Activated T-helper 2 cell treated with anti-CD3 and anti-CD28 coated beads, Interferon-gamma antibody, Interleukin-2, Interleukin-4, amounts not matched to agents 10 μg/mL and 5 μg/mL and 100 μg/mL, durations not matched to agents 14 hours and 24 hours and 36 hours (primary cell): Measurements from ENCODE around the gene ARHGEF10L. TPM values are rescaled to one million over a fixed set of nuclear protein-coding genes. Genes with fewer than 3 reads are reported as not detected.

Source experiments
- DNase-seq: peaks from one replicate; pipeline ENCODE4 v3.0.0; 2021; ENCODE audit warnings: low spot score
- H3K27ac Mint-ChIP-seq: one replicate; pipeline ENCODE4 v1.8.0; 2021; ENCODE audit warnings: mixed read lengths
- H3K27me3 Mint-ChIP-seq: one replicate; pipeline ENCODE4 v1.8.0; 2021; ENCODE audit warnings: low read depth, mixed read lengths
- H3K36me3 Mint-ChIP-seq: one replicate; pipeline ENCODE4 v1.8.0; 2021; ENCODE audit warnings: low read depth, mixed read lengths
- H3K4me1 Mint-ChIP-seq: one replicate; pipeline ENCODE4 v1.8.0; 2021; ENCODE audit warnings: low read depth, mixed read lengths
- H3K4me3 Mint-ChIP-seq: one replicate; pipeline ENCODE4 v1.8.0; 2021; ENCODE audit warnings: low read depth, mild to moderate bottlenecking, moderate library complexity, mixed read lengths
- H3K9me3 Mint-ChIP-seq: one replicate; pipeline ENCODE4 v1.8.0; 2021; ENCODE audit warnings: mixed read lengths
- intact Hi-C: fragments of 100-400 bp; cut with micrococcal nuclease; formaldehyde crosslinking; loops from one replicate; pipeline ENCODE4 v1.15.1; 2023
- total RNA-seq: library from RNA; stranded (reverse); gene quantifications from 2 replicates; pipeline ENCODE4 v1.2.3, GENCODE V29; 2022

Gene ARHGEF10L
- total RNA-seq, 1 donor from 2014 or later, result 0.05 TPM

DNA sequence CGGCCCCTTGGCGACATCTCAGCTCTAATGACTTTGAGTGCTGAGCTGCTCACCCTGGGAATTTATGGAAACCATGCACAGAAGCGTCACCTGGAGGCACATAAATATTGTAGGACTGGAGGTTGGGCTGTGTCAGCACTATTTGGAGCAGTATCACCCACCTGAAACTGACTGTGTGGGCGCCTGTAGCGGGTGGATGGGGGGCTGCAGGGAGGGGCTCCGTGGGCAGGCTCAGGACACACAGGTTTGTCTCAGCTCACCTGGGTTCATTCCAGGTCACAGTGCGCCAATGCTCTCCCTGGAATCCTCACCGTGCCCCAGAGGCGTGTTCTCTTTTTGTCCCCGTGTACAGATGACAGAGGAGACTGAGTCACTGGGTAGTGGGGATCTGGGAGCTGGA is 140.8 kb downstream of the ARHGEF10L start:
- Mint-ChIP-seq H3K4me1 (no peaks in the 10 kb centered on the region), H3K36me3 (no peaks in the 10 kb centered on the region), H3K27me3 (no peaks in the 10 kb centered on the region), H3K9me3 (no peaks in the 10 kb centered on the region), H3K4me3 (no peak overlapping the region), H3K27ac (no peak overlapping the region)
- intact Hi-C loops, result no loop called here
- DNase-seq, result no peak

DNA sequence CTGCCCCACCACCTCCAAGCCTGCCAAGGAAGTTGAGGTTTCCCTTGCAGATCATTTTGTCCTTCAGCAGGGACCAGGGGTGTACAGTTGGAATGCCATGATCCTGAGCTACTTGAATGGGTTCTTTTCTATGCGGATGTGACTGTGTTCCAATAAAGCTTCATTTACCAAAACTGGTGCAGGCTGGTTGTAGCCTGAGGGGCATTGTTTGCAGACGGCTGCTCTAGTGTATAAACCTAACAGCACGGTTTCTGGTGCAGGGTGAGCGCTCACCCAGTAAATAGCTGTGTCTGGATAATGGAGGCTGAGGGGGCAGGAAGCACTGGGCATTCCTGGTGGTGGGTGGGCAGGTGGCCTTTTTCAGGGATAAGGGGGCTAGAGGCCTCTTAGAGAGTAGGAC is 142.9 kb downstream of the ARHGEF10L start:
- Mint-ChIP-seq H3K9me3 (no peaks in the 10 kb centered on the region), H3K4me1 (no peaks in the 10 kb centered on the region), H3K27me3 (no peaks in the 10 kb centered on the region), H3K36me3 (no peaks in the 10 kb centered on the region), H3K4me3 (no peak overlapping the region), H3K27ac (no peak overlapping the region)
- no peak for DNase-seq
- intact Hi-C loops, result no loop called here

DNA sequence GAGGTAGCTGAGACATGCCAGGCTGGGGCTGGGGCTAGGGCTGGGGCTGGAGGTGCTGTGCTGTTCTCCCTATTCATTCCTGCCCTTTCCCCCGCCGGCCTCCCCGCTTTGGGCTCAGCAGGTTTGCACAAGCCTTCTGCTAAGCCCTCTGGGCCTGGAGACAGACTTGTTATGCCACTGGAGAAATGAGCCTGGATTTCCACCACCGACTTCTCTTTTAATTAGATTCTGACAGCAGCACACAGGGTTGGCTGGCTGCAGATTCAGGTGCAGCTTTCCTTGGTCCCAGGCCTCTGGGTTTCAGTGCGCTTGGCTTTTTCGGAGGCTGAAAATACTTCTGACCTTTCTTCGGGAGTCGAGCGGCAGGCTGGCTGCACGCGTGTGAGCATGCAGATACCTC is 144.1 kb downstream of the ARHGEF10L start:
- Mint-ChIP-seq H3K4me3 (no peak overlapping the region), H3K27me3 (no peaks in the 10 kb centered on the region), H3K36me3 (no peaks in the 10 kb centered on the region), H3K27ac (no peak overlapping the region), H3K4me1 (no peaks in the 10 kb centered on the region), H3K9me3 (no peaks in the 10 kb centered on the region)
- intact Hi-C loops, result no loop called here
- no peak for DNase-seq

DNA sequence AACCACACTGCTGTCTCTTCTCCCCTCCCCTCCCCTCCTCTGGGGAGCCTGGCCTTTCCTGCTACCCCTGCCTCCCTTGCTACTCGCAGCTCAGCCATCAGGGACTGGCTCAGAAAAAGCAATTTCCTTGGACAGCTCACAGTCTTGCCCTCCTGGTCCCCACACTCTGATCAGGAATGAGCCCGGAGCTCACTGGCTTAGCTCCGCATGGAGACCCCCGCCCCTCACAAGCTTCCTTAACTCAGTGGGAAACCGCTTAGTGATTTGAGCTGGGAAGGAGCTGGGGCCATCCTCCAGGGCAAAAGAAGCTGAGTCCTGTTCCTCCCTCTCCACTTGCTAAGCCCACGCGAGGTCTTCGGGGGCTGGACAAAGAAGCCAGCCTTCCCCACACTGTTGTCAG is 145.3 kb downstream of the ARHGEF10L start:
- H3K27ac Mint-ChIP-seq, result no peak overlapping the region
- no peak overlapping the region for H3K4me3 Mint-ChIP-seq
- no peaks in the 10 kb centered on the region for H3K4me1 Mint-ChIP-seq
- H3K9me3 Mint-ChIP-seq, result peaks cover 3% of the 10 kb centered on the region
- H3K36me3 Mint-ChIP-seq, result no peaks in the 10 kb centered on the region
- no peaks in the 10 kb centered on the region for H3K27me3 Mint-ChIP-seq
- DNase-seq, result no peak
- intact Hi-C loops, result no loop called here

DNA sequence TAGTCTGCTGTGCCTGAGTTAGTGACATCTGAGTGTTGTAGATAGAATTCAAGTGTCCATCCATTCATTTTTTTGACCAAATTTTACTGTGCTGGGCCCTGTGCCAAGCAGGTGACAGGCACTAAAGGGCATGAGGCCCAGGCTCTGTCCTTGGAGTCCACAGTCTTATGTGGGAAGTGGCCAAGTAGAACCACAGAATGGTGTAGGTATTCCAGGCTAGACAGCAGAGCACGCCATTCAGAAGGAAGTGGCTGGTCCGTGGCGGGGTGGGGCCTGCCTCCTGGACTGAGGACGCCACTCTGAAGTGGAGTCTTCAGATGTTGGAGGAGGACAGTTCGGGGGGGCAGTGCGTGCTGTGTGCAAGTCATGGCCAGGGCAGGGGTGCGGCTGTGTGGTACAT is 146.8 kb downstream of the ARHGEF10L start:
- intact Hi-C loops, result no loop called here
- no peak for DNase-seq
- peaks cover 3% of the 10 kb centered on the region for H3K9me3 Mint-ChIP-seq
- H3K36me3 Mint-ChIP-seq, result no peaks in the 10 kb centered on the region
- H3K4me3 Mint-ChIP-seq, result no peak overlapping the region
- H3K27ac Mint-ChIP-seq, result no peak overlapping the region
- no peaks in the 10 kb centered on the region for H3K4me1 Mint-ChIP-seq
- no peaks in the 10 kb centered on the region for H3K27me3 Mint-ChIP-seq

DNA sequence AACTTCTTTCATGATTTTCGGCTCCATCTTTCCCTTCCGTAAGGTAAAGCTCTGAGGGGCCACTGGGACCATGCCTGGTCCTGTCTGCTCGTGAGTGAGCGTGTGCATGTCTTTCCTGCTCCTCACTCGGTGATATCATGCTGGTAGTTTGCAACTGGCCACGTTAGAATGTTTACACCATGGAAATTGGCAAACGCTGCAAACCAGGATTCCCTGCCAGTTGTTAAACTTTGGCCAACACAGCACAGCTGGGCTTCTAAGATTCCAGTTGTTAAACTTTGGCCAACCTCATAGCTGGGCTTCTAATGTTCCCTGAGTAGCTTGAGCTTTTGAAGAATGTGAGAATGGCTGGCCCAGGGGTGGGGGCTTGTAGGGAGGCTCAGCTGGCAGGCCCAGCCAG is 147.6 kb downstream of the ARHGEF10L start:
- no peak overlapping the region for H3K27ac Mint-ChIP-seq
- H3K36me3 Mint-ChIP-seq, result no peaks in the 10 kb centered on the region
- H3K27me3 Mint-ChIP-seq, result no peaks in the 10 kb centered on the region
- H3K4me3 Mint-ChIP-seq, result no peak overlapping the region
- no peaks in the 10 kb centered on the region for H3K4me1 Mint-ChIP-seq
- intact Hi-C loops, result no loop called here
- peaks cover 3% of the 10 kb centered on the region for H3K9me3 Mint-ChIP-seq
- DNase-seq, result no peak

DNA sequence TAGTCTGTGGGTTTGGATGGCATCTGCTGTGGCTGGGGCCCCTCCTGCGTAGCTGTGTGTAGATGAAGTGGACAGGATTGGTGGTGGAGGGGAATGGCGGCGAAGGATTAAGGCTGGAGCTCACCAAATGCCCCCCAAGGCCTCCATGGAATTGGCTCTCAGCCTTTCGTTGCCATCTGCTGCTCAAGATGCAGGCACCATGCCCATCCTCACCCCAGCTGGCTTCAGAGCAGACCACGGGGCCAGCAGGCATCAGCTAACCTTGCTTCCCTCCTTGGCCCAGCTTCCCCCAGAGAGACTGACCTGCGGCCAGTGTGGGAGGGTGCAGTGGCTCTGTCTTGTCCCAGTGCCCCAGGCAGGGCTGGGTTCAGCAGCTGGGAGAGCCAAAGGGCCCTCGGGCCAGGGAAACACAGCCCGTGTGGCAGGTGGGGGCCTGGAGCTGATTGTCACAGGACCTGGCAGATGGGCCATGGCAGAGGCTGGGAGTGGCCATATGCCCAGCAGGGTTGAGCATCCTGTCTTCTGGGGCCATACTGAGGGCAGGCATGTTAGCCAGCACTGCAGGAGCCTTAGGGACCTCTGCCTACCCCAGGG is 148.8 kb downstream of the ARHGEF10L start:
- peaks cover 3% of the 10 kb centered on the region for H3K9me3 Mint-ChIP-seq
- H3K27ac Mint-ChIP-seq, result no peak overlapping the region
- DNase-seq, result no peak
- no peaks in the 10 kb centered on the region for H3K4me1 Mint-ChIP-seq
- H3K27me3 Mint-ChIP-seq, result no peaks in the 10 kb centered on the region
- no peak overlapping the region for H3K4me3 Mint-ChIP-seq
- H3K36me3 Mint-ChIP-seq, result no peaks in the 10 kb centered on the region
- intact Hi-C loops, result no loop called here

DNA sequence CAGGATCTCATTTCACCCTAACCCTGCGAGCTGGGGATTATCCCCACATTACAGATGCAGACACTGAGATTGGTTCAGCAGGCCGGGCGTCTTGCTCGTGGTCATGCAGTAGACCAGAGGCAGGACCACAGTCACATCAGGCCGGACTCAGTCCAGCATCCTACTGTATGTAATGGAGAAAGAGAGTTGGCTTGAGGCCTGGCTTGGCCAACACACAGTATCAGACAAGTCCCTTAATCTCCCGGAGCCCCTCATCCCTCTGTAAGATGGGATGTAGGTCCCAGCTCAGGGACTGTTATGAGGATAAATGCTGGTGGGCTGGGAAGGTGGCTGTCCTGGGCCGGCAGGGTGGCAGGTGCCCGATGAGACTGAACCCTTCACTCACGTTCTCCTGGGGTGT is 149.5 kb downstream of the ARHGEF10L start:
- no peaks in the 10 kb centered on the region for H3K36me3 Mint-ChIP-seq
- peaks cover 3% of the 10 kb centered on the region for H3K9me3 Mint-ChIP-seq
- H3K4me3 Mint-ChIP-seq, result no peak overlapping the region
- no peaks in the 10 kb centered on the region for H3K27me3 Mint-ChIP-seq
- intact Hi-C loops, result no loop called here
- DNase-seq, result no peak
- no peak overlapping the region for H3K27ac Mint-ChIP-seq
- H3K4me1 Mint-ChIP-seq, result no peaks in the 10 kb centered on the region

DNA sequence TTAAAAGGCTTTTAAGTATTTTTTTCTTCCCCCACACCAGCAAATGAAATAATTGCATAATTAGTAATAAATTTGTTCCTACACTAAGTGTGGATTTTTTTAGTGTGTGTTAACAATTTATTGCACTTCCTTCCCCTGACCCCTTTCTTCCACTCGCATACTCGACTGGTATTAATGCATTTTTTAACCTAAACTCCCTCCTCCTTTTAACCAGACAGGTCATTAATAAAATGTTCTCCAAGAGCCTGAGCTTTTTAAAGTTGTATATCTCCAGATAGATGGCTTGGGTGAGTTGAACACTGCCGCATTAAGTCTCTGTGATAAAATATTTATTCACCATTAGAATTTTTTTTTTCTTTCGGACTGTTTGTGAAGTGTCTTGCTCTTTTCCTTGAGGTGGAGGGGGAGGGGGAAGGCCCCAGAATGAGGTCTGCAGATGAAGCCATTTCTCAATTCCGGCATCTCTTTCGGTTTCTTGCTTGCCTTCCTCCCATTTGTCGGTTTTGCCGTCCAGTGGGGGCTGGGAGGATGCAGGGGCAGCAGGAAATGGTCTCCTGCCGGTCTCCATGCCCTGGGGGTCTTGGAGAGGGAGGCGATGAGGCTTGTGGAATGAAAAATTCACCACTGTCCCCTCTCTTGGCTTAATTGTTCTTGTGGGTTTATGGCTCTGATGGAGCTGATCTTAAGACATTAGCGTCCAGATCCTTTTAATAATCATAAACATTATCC is 151.6 kb downstream of the ARHGEF10L start:
- Mint-ChIP-seq H3K36me3 (no peaks in the 10 kb centered on the region), H3K27me3 (no peaks in the 10 kb centered on the region), H3K4me1 (no peaks in the 10 kb centered on the region), H3K9me3 (peaks cover 3% of the 10 kb centered on the region), H3K27ac (no peak overlapping the region), H3K4me3 (no peak overlapping the region)
- DNase-seq, result no peak
- intact Hi-C loops, result no loop called here

DNA sequence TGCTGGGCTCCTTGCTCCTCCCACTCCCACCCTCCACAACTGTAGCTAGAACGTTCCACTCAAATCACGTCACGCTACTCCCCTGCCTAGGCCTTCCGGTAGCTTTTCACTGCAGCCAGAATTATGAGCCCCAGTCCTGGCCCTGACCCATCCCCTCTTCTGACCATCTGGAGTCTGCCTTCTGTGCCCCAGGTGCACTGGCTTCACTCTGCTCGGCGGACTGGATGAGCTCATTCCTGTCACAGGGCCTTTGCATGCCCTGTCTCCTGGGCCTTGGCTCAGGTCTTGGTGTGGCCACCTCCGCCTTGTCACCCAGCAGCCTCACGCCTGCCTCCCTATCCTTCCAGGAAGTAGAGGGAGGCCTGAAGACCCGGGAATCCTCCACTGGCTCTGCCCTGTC is 153.1 kb downstream of the ARHGEF10L start:
- Mint-ChIP-seq H3K36me3 (no peaks in the 10 kb centered on the region), H3K4me3 (no peak overlapping the region), H3K27me3 (no peaks in the 10 kb centered on the region), H3K4me1 (no peaks in the 10 kb centered on the region), H3K27ac (no peak overlapping the region), H3K9me3 (peaks cover 3% of the 10 kb centered on the region)
- no peak for DNase-seq
- intact Hi-C loops, result no loop called here

DNA sequence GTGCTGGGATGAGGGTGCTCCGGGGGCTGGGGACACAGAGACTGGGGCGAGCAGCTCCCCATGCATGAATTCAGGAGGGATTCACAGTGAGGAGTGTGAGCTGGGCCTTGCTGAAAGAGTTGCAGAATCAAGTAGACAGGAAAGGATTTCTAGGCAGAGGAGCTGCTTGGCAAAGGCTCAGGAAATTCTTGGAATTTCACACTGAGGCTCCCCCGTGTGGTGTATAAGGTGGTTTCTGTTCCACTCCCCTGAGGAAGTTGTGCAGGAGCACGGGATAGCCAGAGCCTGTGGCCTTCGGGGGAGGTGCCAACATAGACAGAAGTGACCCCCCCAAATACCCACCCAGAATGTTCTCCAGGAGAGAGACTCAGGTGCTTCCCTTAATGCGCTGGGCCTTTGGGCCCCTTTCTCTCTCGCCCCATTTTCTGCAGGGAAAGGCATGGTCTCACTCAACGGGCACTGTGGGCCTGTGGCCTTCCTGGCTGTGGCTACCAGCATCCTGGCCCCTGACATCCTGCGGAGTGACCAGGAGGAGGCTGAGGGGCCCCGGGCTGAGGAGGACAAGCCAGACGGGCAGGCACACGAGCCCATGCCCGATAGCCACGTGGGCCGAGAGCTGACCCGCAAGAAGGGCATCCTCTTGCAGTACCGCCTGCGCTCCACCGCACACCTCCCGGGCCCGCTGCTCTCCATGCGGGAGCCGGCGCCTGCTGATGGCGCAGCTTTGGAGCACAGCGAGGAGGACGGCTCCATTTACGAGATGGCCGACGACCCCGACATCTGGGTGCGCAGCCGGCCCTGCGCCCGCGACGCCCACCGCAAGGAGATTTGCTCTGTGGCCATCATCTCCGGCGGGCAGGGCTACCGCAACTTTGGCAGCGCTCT is 157.2 kb downstream of the ARHGEF10L start:
- DNase-seq, result no peak
- H3K4me1 Mint-ChIP-seq, result no peaks in the 10 kb centered on the region
- H3K27me3 Mint-ChIP-seq, result no peaks in the 10 kb centered on the region
- no peak overlapping the region for H3K4me3 Mint-ChIP-seq
- H3K27ac Mint-ChIP-seq, result no peak overlapping the region
- no peaks in the 10 kb centered on the region for H3K36me3 Mint-ChIP-seq
- H3K9me3 Mint-ChIP-seq, result no peaks in the 10 kb centered on the region
- intact Hi-C loops, result no loop called here

DNA sequence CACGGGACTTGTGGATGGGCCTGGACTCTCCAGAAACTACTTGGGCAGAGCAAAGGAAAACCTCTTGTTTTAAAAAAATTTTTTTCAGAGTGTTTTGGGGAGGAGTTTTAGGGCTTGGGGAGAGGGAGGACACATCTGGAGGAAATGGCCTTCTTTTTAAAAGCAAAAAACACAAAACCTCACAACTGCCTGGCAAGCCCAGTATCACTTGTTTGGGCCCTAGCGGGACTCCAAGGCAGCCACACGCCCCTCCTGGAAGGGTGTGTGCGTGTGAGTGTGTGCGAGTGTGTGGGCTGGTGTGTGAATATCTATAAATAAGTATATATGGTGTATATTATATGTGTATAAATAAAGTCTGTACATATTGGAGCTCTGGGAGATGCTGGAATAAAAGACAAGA is 158.0 kb downstream of the ARHGEF10L start:
- Mint-ChIP-seq H3K27me3 (no peaks in the 10 kb centered on the region), H3K4me3 (no peak overlapping the region), H3K27ac (no peak overlapping the region), H3K9me3 (no peaks in the 10 kb centered on the region), H3K36me3 (no peaks in the 10 kb centered on the region), H3K4me1 (no peaks in the 10 kb centered on the region)
- intact Hi-C loops, result no loop called here
- DNase-seq, result no peak

DNA sequence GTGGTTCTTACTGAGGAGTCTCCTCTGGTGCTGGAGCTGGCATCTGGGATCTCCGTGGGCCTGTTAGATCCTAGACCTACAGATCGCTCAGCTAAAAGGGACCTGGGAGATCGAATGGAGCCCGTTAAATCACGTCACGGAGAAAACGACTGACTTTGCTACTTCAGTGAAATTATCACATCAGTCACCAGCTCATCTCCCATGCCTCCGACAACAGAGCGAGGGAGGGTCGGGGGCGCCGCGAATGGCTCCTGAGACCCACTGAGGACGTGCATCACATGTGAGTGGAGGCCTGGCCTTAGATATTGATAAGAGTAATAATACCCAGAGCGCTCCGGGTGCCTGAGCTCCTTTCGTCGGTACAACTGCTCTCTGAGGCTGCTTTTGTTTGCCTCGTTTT is 160.1 kb downstream of the ARHGEF10L start:
- H3K4me3 Mint-ChIP-seq, result no peak overlapping the region
- intact Hi-C loops, result no loop called here
- H3K36me3 Mint-ChIP-seq, result no peaks in the 10 kb centered on the region
- DNase-seq, result no peak
- no peak overlapping the region for H3K27ac Mint-ChIP-seq
- no peaks in the 10 kb centered on the region for H3K27me3 Mint-ChIP-seq
- no peaks in the 10 kb centered on the region for H3K4me1 Mint-ChIP-seq
- no peaks in the 10 kb centered on the region for H3K9me3 Mint-ChIP-seq
